IPS-15b (cell line): ENCODE results near the gene PCDHGA12.

ENCODE experiments used
- H3K27me3 ChIP-seq: one replicate; pipeline ENCODE4 v1.6.1; 2013; ENCODE audit warnings: low read length; ENCODE audit not compliant: control insufficient read depth, insufficient read depth
- H3K36me3 ChIP-seq: one replicate; pipeline ENCODE4 v1.6.1; 2013; ENCODE audit warnings: low read length; ENCODE audit not compliant: control insufficient read depth, insufficient read depth
- H3K4me1 ChIP-seq: one replicate; pipeline ENCODE4 v1.6.1; 2013; ENCODE audit warnings: mild to moderate bottlenecking, low read length; ENCODE audit not compliant: control insufficient read depth, insufficient read depth
- H3K4me3 ChIP-seq: one replicate; pipeline ENCODE4 v1.5.1; 2013; ENCODE audit warnings: low read depth, low read length
- H3K9ac ChIP-seq: one replicate; pipeline ENCODE4 v1.6.1; 2013; ENCODE audit warnings: low read depth, mild to moderate bottlenecking, low read length
- H3K9me3 ChIP-seq: one replicate; pipeline ENCODE4 v1.6.1; 2013; ENCODE audit warnings: mild to moderate bottlenecking, low read length; ENCODE audit not compliant: control insufficient read depth, insufficient read depth

The PCDHGA12 gene

GRCh38 chr5:141477815-141478214 lies 47.5 kb downstream of the PCDHGA12 start:
- Histone ChIP-seq H3K4me1 (peaks cover 12% of the 10 kb centered on the region), H3K36me3 (no peaks in the 10 kb centered on the region), H3K9me3 (no peaks in the 10 kb centered on the region), H3K4me3 (peak overlapping the region; percentile 19), H3K27me3 (peaks cover 31% of the 10 kb centered on the region), H3K9ac (no peak overlapping the region)

GRCh38 chr5:141478321-141478945 lies 48.1 kb downstream of the PCDHGA12 start:
- H3K9me3 ChIP-seq: no peaks in the 10 kb centered on the region
- peak overlapping the region; percentile 19 for H3K4me3 ChIP-seq
- peaks cover 35% of the 10 kb centered on the region for H3K27me3 ChIP-seq
- H3K36me3 ChIP-seq: no peaks in the 10 kb centered on the region
- H3K9ac ChIP-seq: no peak overlapping the region
- peaks cover 14% of the 10 kb centered on the region for H3K4me1 ChIP-seq

- H3K4me3 ChIP-seq: no peak overlapping the region
- H3K27me3 ChIP-seq: peaks cover 32% of the 10 kb centered on the region
- H3K36me3 ChIP-seq: no peaks in the 10 kb centered on the region
- no peak overlapping the region for H3K9ac ChIP-seq
- no peaks in the 10 kb centered on the region for H3K9me3 ChIP-seq
- peaks cover 25% of the 10 kb centered on the region for H3K4me1 ChIP-seq
These were observed 49.5 kb downstream of the PCDHGA12 start for GRCh38 chr5:141479776-141480175.
